SK-N-SH treated with all-trans-retinoic acid at 6 μM for 48 hours (cell line): ENCODE results near the gene PVALEF.

Experiments
- RARB ChIP-seq: fragments of 250-450 bp; sonication (Bioruptor Pico); IDR thresholded peaks from 2 replicates; pipeline ENCODE4 v1.8.0; 2021; ENCODE audit warnings: mild to moderate bottlenecking, moderate library complexity
- TOX ChIP-seq: fragments of 250-450 bp; sonication (Bioruptor Pico); IDR thresholded peaks from 2 replicates; pipeline ENCODE4 v1.8.0; 2021; ENCODE audit warnings: mild to moderate bottlenecking, moderate library complexity, borderline replicate concordance

- TF ChIP-seq RARB = no peak
- no peak for TF ChIP-seq TOX (CRISPR knock-in tag)
These were observed 32.7 kb downstream of the PVALEF start for GRCh38 chr17:81197831-81198490.
